Activated CD8-positive, alpha-beta memory T cell treated with anti-CD3 and anti-CD28 coated beads, Interleukin-2, amount 10 ng/mL, durations not matched to agents 7 days and 5 days (primary cell): ENCODE results near the gene USP7. TPM values are rescaled to one million over a fixed set of nuclear protein-coding genes. Genes with fewer than 3 reads are reported as not detected.
"Not testable (repeated sequence)": the region's sequence is repeated elsewhere in the genome, so short reads cannot be mapped to it uniquely, and the experiment has no call there.

Experiments used
- ATAC-seq: fragments of 150-1000 bp; cut with Tn5 transposase; one replicate; pipeline ENCODE4 v1.10.0; 2021; ENCODE audit warnings: moderate library complexity
- CTCF ChIA-PET: fragments of 350-600 bp; sonication (Branson Sonifier 250); formaldehyde crosslinking; loops from one replicate; lab custom pipeline; 2021; ENCODE audit warnings: antibody characterized with exemption; lab: Charles Lee
- DNase-seq: peaks from one replicate; pipeline ENCODE4 v3.0.0-alpha.2; 2020
- H3K27ac Mint-ChIP-seq: one replicate; pipeline ENCODE4 v1.8.0; 2021; ENCODE audit warnings: mild to moderate bottlenecking, mixed read lengths
- H3K27me3 Mint-ChIP-seq: one replicate; pipeline ENCODE4 v1.8.0; 2021; ENCODE audit warnings: mixed read lengths
- H3K36me3 Mint-ChIP-seq: one replicate; pipeline ENCODE4 v1.8.0; 2021; ENCODE audit warnings: mild to moderate bottlenecking, mixed read lengths
- H3K4me1 Mint-ChIP-seq: one replicate; pipeline ENCODE4 v1.8.0; 2021; ENCODE audit warnings: mixed read lengths
- H3K4me3 Mint-ChIP-seq: one replicate; pipeline ENCODE4 v1.8.0; 2021; ENCODE audit warnings: mild to moderate bottlenecking, moderate library complexity, mixed read lengths
- H3K9me3 Mint-ChIP-seq: one replicate; pipeline ENCODE4 v1.8.0; 2022; ENCODE audit warnings: low read depth, mixed read lengths
- total RNA-seq, 2 experiments: library from RNA; stranded (reverse); gene quantifications; one replicate each; pipeline ENCODE4 v1.2.3, GENCODE V29; 2021

The USP7 gene
- total RNA-seq, 2 experiments from 2014 or later, result 159 to 179 TPM

DNA sequence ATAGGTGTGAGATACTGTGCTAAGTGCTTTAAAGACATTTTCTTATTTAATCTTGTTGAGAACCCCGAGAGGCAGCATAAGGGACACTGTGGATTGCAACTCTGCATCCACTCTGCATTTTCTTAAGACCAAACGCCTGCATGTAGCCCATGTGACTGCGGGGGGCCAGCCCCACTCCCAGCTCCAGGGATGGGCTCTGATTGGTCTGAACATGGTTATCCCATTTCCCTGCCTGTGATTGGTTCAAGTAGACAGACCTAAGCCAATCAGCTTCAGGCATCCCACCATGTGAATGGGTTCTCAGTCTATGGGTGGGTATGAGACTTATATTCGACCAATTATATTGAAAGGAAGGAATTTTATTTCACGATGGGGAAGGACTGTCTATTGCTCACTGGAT is 33.2 kb upstream of the USP7 start:
- DNase-seq (no peak), ATAC-seq (no peak)
- Mint-ChIP-seq H3K27me3 (no peaks in the 10 kb centered on the region), H3K4me3 (no peak overlapping the region), H3K27ac (no peak overlapping the region), H3K9me3 (no peaks in the 10 kb centered on the region), H3K4me1 (peaks cover 1% of the 10 kb centered on the region), H3K36me3 (no peaks in the 10 kb centered on the region)
- CTCF ChIA-PET, result interaction anchor here (0.9 to 1.0 kb wide), 2 partner anchors 12 to 60 kb away, joined by 3 to 4 read pairs; no protein-coding TSS in a partner anchor

DNA sequence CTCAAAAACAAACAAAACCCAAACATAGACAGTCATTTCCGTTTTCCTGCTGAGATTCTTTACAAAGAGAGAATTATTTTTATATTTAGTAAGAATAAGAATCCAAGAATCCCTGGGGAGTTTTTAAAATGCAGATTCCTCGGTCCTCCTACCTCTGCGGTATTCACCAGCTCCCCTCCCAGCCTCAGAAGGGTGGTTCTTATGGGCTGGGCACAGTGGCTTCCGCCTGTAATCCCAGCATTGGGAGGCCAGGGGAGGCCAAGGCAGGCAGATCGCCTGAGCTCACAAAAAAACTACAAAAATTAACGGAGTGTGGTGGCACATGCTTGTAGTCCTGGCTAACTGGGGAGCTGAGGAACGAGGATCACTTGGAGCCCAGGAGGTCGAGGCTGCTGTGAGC is 26.7 kb upstream of the USP7 start:
- H3K4me3 Mint-ChIP-seq, result no peak overlapping the region
- no peaks in the 10 kb centered on the region for H3K9me3 Mint-ChIP-seq
- no peak for ATAC-seq
- no peaks in the 10 kb centered on the region for H3K36me3 Mint-ChIP-seq
- H3K27ac Mint-ChIP-seq, result no peak overlapping the region
- DNase-seq, result no peak
- CTCF ChIA-PET, result no interaction called here
- H3K4me1 Mint-ChIP-seq, result no peaks in the 10 kb centered on the region
- H3K27me3 Mint-ChIP-seq, result no peaks in the 10 kb centered on the region

DNA sequence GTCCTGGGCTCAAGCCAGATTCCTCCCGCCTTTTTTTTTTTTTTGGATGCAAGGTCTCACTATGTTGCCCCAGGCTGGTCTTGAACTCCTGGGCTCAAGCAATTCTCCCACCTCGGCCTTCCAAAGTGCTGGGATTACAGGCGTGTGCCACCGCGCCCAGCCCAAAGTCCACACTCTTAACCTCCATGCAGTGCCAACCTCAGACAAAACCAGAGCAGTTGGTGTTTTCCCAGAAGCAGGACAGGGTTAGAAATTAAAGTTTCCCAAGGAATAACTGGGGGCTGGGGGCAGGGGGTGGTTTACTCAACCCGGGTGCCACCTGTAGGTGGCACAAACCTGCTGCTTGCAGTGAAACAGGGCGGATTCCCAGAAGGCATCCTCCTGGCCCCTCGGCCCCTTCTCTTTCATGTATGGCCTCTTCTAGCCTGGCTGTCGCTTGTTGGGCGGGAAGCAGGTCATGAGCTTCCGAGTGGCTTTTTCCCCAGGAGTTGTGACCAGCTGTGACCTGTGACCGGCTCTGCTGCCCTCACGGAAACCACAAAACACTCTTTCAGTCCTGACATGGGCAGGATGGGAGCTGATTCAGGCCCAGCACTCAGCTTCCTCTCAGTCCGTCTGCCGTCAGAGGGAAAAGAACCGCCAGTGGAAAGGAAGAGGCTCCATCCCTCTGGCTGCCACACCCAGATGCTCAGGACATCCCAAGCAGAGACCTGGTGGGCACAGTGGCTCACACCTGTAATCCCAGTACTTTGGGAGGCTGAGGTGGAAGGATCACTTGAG is 25.6 kb upstream of the USP7 start:
- CTCF ChIA-PET, result no interaction called here
- H3K4me3 Mint-ChIP-seq, result no peak overlapping the region

DNA sequence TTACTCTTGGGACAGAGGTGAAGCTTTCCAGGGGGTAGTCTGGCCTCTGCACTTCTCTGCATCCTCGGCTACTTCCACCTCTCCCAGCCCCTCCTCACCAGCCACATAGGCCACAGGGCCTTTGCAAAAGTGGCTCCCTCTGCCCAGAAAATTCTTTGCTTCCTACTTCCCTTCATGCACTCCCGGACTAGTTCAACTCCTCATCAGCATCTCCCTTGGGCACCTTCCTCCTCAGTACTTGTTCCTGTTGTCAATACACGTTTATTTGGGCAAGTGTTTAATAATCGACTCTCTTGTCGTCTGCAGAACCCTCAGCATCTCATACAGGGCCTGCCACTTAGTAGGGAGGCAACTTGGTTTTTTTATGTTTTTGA is 23.1 kb upstream of the USP7 start:
- H3K9me3 Mint-ChIP-seq, result no peaks in the 10 kb centered on the region
- ATAC-seq (no peak), DNase-seq (no peak)
- no peak overlapping the region for H3K27ac Mint-ChIP-seq
- H3K4me3 Mint-ChIP-seq, result no peak overlapping the region
- no peaks in the 10 kb centered on the region for H3K4me1 Mint-ChIP-seq
- H3K27me3 Mint-ChIP-seq, result no peaks in the 10 kb centered on the region
- CTCF ChIA-PET, result interaction anchor here (1.2 kb wide), 1 partner anchor 22 kb away, joined by 5 read pairs; no protein-coding TSS in a partner anchor
- no peaks in the 10 kb centered on the region for H3K36me3 Mint-ChIP-seq

More for the DNA sequence above, 25.6 kb upstream of the USP7 start:
- ATAC-seq (no peak), DNase-seq (no peak)
- H3K36me3 Mint-ChIP-seq, result no peaks in the 10 kb centered on the region
- H3K27me3 Mint-ChIP-seq, result no peaks in the 10 kb centered on the region
- no peaks in the 10 kb centered on the region for H3K9me3 Mint-ChIP-seq
- no peaks in the 10 kb centered on the region for H3K4me1 Mint-ChIP-seq
- no peak overlapping the region for H3K27ac Mint-ChIP-seq

DNA sequence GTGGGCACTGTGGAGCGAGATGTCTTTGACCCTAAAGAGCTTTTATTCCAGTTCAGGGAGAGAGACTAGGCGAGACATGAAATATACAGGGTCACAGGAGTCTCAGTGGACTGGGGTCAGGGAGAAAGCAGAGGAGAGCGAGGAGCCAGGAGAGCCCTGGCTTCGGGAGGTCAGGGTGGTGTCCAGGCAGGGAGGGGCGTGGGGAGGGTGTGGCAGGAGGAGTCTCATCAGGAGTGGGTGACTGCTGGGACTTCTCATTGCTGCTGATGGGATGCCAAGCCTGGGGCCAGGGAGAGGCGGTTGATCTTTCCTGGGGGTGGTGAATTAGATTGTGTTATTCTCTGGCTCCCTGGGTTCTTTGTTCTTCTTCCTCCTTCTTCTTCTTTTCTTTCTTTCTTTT is 22.4 kb upstream of the USP7 start:
- no peaks in the 10 kb centered on the region for H3K4me1 Mint-ChIP-seq
- CTCF ChIA-PET, result interaction anchor here (1.2 kb wide), 1 partner anchor 23 kb away, joined by 5 read pairs; no protein-coding TSS in a partner anchor
- no peaks in the 10 kb centered on the region for H3K27me3 Mint-ChIP-seq
- ATAC-seq (no peak), DNase-seq (no peak)
- H3K27ac Mint-ChIP-seq, result no peak overlapping the region
- no peak overlapping the region for H3K4me3 Mint-ChIP-seq
- no peaks in the 10 kb centered on the region for H3K36me3 Mint-ChIP-seq
- H3K9me3 Mint-ChIP-seq, result no peaks in the 10 kb centered on the region

DNA sequence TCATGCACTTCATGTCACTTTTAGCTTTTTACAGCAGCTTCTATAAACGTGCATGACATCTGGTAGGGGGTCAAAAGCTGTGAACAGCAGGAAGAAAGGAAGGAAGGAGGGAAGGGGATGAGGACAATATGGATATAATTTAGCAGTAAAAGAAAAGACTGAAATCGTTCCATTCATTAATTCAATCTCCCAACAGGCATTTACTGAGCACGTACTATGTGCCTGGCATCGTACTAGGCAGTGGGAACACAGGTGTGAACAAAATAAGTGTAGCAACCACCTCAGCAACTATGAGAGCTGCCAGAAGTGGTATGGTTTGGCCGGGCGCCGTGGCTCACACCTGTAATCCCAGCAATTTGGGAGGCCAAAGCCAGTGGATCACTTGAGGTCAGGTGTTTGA is 19.1 kb upstream of the USP7 start:
- no peaks in the 10 kb centered on the region for H3K4me1 Mint-ChIP-seq
- no peaks in the 10 kb centered on the region for H3K36me3 Mint-ChIP-seq
- DNase-seq (no peak), ATAC-seq (no peak)
- no peaks in the 10 kb centered on the region for H3K27me3 Mint-ChIP-seq
- H3K9me3 Mint-ChIP-seq, result no peaks in the 10 kb centered on the region
- no peak overlapping the region for H3K27ac Mint-ChIP-seq
- CTCF ChIA-PET, result no interaction called here
- H3K4me3 Mint-ChIP-seq, result no peak overlapping the region

DNA sequence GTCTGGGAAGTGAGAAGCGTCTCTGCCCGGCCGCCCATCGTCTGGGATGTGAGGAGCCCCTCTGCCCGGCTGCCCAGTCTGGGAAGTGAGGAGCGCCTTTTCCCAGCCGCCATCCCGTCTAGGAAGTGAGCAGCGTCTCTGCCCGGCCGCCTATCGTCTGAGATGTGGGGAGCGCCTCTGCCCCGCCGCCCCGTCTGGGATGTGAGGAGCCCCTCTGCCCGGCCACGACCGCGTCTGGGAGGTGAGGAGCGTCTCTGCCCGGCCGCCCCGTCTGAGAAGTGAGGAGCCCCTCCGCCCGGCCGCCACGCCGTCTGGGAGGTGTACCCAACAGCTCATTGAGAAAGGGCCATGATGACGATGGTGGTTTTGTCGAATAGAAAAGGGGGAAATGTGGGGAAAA is 18.2 kb upstream of the USP7 start:
- CTCF ChIA-PET, H3K27me3 Mint-ChIP-seq, H3K4me1 Mint-ChIP-seq, DNase-seq, H3K27ac Mint-ChIP-seq, H3K4me3 Mint-ChIP-seq, H3K36me3 Mint-ChIP-seq, ATAC-seq, H3K9me3 Mint-ChIP-seq: not testable (repeated sequence)

DNA sequence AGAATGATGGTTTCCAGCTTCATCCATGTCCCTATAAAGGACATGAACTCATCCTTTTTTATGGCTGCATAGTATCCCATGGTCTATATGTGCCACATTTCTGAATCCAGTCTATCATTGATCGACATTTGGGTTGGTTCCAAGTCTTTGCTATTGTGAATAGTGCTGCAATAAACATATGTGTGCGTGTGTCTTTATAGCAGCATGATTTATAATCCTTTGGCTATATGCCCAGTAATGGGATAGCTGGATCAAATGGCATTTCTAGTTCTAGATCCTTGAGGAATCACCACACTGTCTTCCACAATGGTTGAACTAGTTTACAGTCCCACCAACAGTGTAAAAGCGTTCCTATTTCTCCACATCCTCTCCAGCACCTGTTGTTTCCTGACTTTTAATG is 12.5 kb upstream of the USP7 start:
- ATAC-seq, H3K27ac Mint-ChIP-seq, H3K4me3 Mint-ChIP-seq, CTCF ChIA-PET, H3K9me3 Mint-ChIP-seq, DNase-seq, H3K4me1 Mint-ChIP-seq, H3K36me3 Mint-ChIP-seq: not testable (repeated sequence)
- H3K27me3 Mint-ChIP-seq, result peaks cover 18% of the 10 kb centered on the region

DNA sequence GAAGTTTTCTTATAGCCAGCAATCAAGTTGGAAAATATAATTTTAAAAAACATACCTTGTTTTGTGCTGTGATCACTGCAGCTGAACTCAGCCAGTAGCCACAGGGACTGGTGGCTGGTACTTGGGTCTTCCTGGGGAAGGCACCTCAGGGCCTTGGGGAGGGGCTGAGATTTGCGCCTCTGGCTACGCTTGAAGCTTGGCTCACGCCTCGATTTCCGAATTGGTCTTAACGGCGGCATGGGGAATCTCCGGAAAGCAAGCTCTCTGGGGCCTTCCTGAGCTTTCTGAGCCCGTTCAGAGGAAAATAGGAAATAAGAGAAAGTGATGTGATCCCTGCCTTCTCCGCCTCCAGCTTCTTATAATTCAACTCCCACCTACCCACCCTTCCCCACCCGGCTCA is 11.3 kb upstream of the USP7 start:
- no peaks in the 10 kb centered on the region for H3K4me1 Mint-ChIP-seq
- ATAC-seq (no peak), DNase-seq (no peak)
- no peak overlapping the region for H3K27ac Mint-ChIP-seq
- H3K9me3 Mint-ChIP-seq, result no peaks in the 10 kb centered on the region
- peaks cover 18% of the 10 kb centered on the region for H3K27me3 Mint-ChIP-seq
- H3K4me3 Mint-ChIP-seq, result no peak overlapping the region
- CTCF ChIA-PET, result no interaction called here
- H3K36me3 Mint-ChIP-seq, result no peaks in the 10 kb centered on the region

DNA sequence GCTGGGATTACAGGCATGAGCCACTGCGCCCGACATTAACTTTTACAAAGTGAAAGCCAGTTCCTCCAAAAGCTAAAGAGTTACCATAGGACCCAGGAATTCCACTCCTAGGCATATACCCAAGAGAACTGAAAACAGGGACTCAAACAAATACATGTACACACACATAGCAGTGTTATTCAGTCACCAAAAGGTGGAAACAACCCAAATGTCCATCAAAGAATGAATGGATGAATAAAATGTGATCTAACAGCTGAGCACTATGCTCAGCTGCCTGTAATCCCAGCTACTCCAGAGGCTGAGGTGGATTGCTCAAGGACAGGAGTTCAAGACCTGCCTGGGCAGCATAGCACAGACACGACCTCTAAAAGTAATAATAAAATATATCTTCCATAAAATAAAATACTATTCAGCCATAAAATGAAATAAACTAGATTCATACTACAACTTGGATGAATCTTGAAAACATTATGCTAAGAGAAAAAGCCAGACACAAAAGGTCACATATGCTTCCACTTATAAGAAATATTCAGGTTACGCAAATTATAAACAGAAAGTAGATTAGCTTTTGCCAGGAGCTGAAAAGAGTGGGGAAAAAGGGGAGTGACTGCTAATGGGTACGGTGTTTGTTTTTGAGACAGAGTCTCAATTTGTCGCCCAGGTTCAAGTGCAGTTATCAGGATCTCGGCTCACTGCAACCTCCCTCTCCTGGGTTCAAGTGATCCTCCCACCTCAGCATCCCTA is 9.3 kb upstream of the USP7 start:
- Mint-ChIP-seq H3K4me3 (no peak overlapping the region), H3K27ac (no peak overlapping the region), H3K4me1 (no peaks in the 10 kb centered on the region), H3K9me3 (no peaks in the 10 kb centered on the region), H3K36me3 (no peaks in the 10 kb centered on the region), H3K27me3 (peaks cover 25% of the 10 kb centered on the region)
- CTCF ChIA-PET, result interaction anchor here (0.6 to 1.4 kb wide), 4 partner anchors 36 to 163 kb away, joined by 3 read pairs; no protein-coding TSS in a partner anchor
- DNase-seq, result no peak
- ATAC-seq, result no peak

DNA sequence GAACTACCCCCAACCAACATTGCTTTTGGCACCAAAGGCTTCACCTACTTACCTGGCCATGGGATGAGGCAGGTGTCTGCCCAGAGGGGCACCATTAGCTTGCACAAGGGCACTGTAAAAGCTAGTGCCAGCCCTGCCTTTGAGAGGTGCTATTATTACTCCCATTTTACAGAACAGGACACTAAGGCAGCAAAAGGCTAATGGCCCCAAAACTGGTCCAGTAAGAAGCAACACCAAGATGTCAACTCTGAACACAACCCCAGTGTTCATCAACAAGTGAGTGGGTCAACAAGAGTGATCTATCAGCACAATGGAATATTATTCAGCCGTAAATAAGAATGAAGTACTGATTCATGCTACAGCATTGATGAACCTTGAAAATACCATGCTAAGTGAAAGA is 7.7 kb upstream of the USP7 start:
- no peak overlapping the region for H3K4me3 Mint-ChIP-seq
- no peaks in the 10 kb centered on the region for H3K36me3 Mint-ChIP-seq
- CTCF ChIA-PET, result interaction anchor here (0.7 kb wide), 1 partner anchor 1177 kb away, joined by 3 read pairs; no protein-coding TSS in a partner anchor
- no peaks in the 10 kb centered on the region for H3K4me1 Mint-ChIP-seq
- no peak for DNase-seq
- no peaks in the 10 kb centered on the region for H3K9me3 Mint-ChIP-seq
- H3K27me3 Mint-ChIP-seq, result peaks cover 26% of the 10 kb centered on the region
- no peak for ATAC-seq
- H3K27ac Mint-ChIP-seq, result no peak overlapping the region

DNA sequence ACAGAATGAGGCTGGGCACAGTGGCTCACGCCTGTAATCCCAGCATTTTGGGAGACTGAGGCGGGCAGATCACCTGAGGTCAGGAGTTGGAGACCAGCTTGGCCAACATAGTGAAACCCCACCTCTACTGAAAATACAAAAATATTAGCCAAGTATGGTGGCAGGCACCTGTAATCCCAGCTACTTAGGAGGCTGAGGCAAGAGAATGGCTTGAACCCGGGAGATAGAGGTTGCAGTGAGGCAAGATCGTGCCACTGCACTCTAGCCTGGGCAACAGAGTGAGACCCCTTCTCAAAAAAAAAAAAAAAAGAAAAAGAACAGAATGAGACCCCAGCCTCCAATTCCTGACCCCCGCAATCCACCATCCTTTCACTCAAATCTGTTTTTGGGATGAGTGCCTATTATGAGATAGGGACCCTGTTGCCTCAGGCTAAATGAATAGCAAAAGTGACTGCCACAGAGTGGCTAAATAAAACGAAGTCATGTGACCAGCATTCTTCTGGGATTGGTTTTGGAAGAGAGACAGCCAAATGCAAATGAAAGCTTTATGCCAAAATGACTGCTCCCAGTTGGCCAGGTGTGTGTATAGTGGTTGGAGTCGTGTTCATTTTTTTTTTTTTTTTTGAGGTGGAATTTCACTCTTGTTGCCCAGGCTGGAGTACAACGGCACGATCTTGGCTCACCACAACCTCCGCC is 5.6 kb upstream of the USP7 start:
- H3K4me3 Mint-ChIP-seq, H3K4me1 Mint-ChIP-seq, H3K9me3 Mint-ChIP-seq, ATAC-seq, DNase-seq, CTCF ChIA-PET, H3K36me3 Mint-ChIP-seq, H3K27ac Mint-ChIP-seq: not testable (repeated sequence)
- H3K27me3 Mint-ChIP-seq, result peaks cover 25% of the 10 kb centered on the region

DNA sequence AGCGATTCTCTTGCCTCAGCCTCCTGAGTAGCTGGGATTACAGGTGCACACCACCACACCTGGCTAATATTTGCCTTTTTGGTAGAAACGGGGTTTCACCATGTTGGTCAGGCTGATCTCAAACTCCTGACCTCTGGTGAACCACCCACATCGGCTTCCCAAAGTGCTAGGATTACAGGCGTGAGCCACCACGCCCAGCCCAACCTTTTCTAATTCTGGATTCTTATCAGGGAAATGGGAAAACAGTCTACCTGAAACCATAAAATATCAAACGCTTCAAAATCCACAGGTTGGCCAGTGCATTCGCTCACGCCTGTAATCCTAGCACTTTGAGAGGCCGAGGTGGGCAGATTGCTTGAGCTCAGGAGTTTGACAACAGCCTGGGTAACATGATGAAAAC is 4.3 kb upstream of the USP7 start:
- ATAC-seq, H3K4me1 Mint-ChIP-seq, DNase-seq, H3K36me3 Mint-ChIP-seq, H3K4me3 Mint-ChIP-seq, H3K9me3 Mint-ChIP-seq, H3K27ac Mint-ChIP-seq: not testable (repeated sequence)
- H3K27me3 Mint-ChIP-seq, result peaks cover 18% of the 10 kb centered on the region
- CTCF ChIA-PET, result interaction anchor here (1.0 to 2.4 kb wide), 2 partner anchors 9 to 41 kb away, joined by 3 to 10 read pairs; no protein-coding TSS in a partner anchor
